Mucosa of descending colon (tissue), 3 donors: ENCODE measurements around the gene SPOP. TPM values are rescaled to one million over a fixed set of nuclear protein-coding genes. Genes with fewer than 3 reads are reported as not detected.
"Not testable (repeated sequence)": the region's sequence is repeated elsewhere in the genome, so short reads cannot be mapped to it uniquely, and the experiment has no call there.

ENCODE experiments used
- ATAC-seq: fragments of 200-7000 bp; cut with Tn5 transposase; one replicate; pipeline ENCODE4 v1.9.1; 2020; ENCODE audit warnings: mild to moderate bottlenecking, moderate library complexity
- DNase-seq, 3 donors: peaks; one replicate each; pipeline ENCODE4 v3.0.0-alpha.2; 2020
- H3K36me3 ChIP-seq: fragments of 200-600 bp; one replicate; pipeline ENCODE4 v1.8.0; 2021; ENCODE audit warnings: low read depth, mild to moderate bottlenecking
- H3K4me1 ChIP-seq: fragments of 200-600 bp; one replicate; pipeline ENCODE4 v1.8.0; 2021; ENCODE audit warnings: low read depth, mild to moderate bottlenecking
- H3K4me3 ChIP-seq: fragments of 200-600 bp; one replicate; pipeline ENCODE4 v1.8.0; 2021; ENCODE audit warnings: mild to moderate bottlenecking
- H3K9me3 ChIP-seq: fragments of 200-600 bp; one replicate; pipeline ENCODE4 v1.8.0; 2021; ENCODE audit warnings: mild to moderate bottlenecking
- intact Hi-C, 2 donors: fragments of 100-400 bp; cut with DNase I in 1 of 2; cut with micrococcal nuclease in 1 of 2; formaldehyde crosslinking; loops; one replicate each; pipeline versions ENCODE4 v1.11.0 to v1.11.1; 2022; cut with DNase I, micrococcal nuclease
- long read RNA-seq, 2 donors: library from polyadenylated mRNA; unstranded; transcript quantifications; one replicate each; pipeline ENCODE4 v2.0.0, GENCODE V29; 2019 to 2021
- total RNA-seq, 3 donors: library from RNA; stranded (reverse); fragmentation: NEBNext Ultra II Directional in 2 of 3; extraction: Animal tissue kit (Norgen Biotek cat#: 25700) in 2 of 3; gene quantifications; one replicate each; pipeline versions ENCODE4 v1.2.1 to v1.2.4, GENCODE V29; 2021 to 2023
- TF ChIP-seq, protein P1 (sequence below): fragments of 200-600 bp; IDR thresholded peaks from one replicate; pipeline ENCODE4 v1.8.0; 2022; ENCODE audit warnings: antibody characterized with exemption, mild to moderate bottlenecking
- donor health status: DM: no; HTN: no; CAD: no; lungs with moderate emphysema.
- donor health status: DM: no; HTN: no; CAD: no.
- donor health status: DM: no; HTN: yes; CAD: no.

The SPOP gene
- total RNA-seq = 100 to 1,000 TPM in 1 of 3 donors, 10 to 100 TPM in 2; 47.6 to 213 (median 56.2) TPM
- long read RNA-seq, donor 1, transcript SPOP-205 (11 exons, 1,932 nt) = minor isoform, 9 of 225 reads
- long read RNA-seq, donor 1, transcript SPOP-201 (11 exons, 2,965 nt) = minor isoform, 15 of 225 reads
- long read RNA-seq, donor 1, transcript SPOP-206 (10 exons, 1,865 nt) = major isoform, 84 of 225 reads
- long read RNA-seq, donor 1, transcript SPOP-221 (1 exons, 2,135 nt) = minor isoform, 51 of 225 reads
- long read RNA-seq, donor 1, partial matches to known transcripts = 5 of 225 reads
- long read RNA-seq, donor 1, other reads (novel, unspliced or antisense) = 57 of 225 reads
- long read RNA-seq, donor 2, transcript SPOP-201 (11 exons, 2,965 nt) = minor isoform, 8 of 48 reads
- long read RNA-seq, donor 2, transcript SPOP-206 (10 exons, 1,865 nt) = major isoform, 29 of 48 reads
- long read RNA-seq, donor 2, partial matches to known transcripts = 1 of 48 reads
- long read RNA-seq, donor 2, other reads (novel, unspliced or antisense) = 9 of 48 reads

DNA sequence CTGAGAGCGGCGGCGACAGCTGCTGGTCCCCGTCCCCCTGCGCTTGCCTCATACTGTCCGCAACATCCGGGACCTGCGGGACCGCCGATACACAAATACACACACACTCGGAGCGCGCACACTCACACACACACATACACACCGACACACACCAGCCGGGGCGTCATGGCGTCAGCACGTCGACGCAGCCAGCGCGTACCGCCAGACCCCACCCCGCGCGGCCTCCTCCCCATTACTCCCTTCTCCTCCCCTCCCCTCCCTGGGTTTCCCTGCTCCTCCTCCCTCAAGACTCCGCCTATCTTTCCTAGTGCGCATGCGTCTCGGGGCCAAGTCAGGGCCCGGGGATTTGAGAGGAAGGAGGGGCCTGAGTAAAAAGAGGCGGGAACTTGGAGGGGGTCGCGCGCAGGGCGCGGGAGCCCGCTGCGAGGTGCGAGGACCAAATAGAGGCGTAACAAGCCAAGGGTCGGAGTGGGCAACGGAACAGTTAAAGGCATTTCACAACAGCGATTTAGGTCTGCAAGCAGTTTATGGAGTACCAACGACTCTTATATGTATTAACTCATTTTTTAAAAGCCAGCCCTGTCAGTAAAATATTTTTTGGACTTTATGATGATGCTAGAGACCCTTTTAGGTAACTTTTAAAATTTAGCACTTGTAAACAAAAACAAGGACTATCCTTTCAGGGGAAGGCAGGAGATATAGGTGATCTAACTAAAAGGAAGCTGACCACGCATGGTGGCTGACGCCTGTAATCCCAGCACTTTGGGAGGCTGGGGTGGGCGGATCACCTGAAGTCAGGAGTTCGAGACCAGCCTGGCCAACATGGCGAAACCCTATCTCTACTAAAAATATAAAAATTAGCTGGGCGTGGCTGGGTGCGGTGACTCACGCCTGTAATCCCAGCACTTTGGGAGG, at the start of gene SPOP:
Gene SPOP (minus strand): TSS at position 165 of the 915 bp plus-strand sequence. CDS start 55,287 bp downstream, outside the sequence.
- Histone ChIP-seq H3K4me1 (peaks cover 30% of the 10 kb centered on the region), H3K36me3 (peaks cover 3% of the 10 kb centered on the region), H3K4me3 (peak within 1 kb of the TSS; percentile 30), H3K9me3 (no peaks in the 10 kb centered on the region)
- ATAC-seq (peak; percentile 99), DNase-seq (peak; percentile 99 to 100 (median 100))
- TF ChIP-seq, protein P1, sequence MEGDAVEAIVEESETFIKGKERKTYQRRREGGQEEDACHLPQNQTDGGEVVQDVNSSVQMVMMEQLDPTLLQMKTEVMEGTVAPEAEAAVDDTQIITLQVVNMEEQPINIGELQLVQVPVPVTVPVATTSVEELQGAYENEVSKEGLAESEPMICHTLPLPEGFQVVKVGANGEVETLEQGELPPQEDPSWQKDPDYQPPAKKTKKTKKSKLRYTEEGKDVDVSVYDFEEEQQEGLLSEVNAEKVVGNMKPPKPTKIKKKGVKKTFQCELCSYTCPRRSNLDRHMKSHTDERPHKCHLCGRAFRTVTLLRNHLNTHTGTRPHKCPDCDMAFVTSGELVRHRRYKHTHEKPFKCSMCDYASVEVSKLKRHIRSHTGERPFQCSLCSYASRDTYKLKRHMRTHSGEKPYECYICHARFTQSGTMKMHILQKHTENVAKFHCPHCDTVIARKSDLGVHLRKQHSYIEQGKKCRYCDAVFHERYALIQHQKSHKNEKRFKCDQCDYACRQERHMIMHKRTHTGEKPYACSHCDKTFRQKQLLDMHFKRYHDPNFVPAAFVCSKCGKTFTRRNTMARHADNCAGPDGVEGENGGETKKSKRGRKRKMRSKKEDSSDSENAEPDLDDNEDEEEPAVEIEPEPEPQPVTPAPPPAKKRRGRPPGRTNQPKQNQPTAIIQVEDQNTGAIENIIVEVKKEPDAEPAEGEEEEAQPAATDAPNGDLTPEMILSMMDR = no peak
- intact Hi-C loops = no loop called here

DNA sequence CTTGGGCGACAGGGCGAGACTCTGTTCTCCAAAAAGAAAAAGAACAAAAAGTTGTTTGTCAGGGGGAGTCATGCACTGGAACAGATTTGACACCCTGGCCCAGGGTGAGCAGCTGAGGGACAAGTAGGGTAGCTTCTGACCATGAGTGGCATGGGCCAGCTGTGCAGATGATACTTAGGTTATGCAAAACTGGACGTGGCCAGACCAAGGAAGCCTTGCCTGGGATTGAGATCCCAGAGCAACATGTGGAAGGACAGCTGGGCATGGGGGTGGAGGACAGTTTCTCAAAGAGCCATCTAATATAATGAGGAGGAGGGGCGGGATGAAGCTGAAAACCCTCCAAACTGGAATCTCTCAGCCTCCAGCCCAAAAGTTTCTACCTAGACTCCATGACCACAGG, 49.5 kb upstream of the SPOP start:
- intact Hi-C loops = no loop called here
- no peaks in the 10 kb centered on the region for H3K9me3 ChIP-seq
- H3K4me3 ChIP-seq = no peak overlapping the region
- DNase-seq (no peak), ATAC-seq (no peak)
- no peaks in the 10 kb centered on the region for H3K36me3 ChIP-seq
- H3K4me1 ChIP-seq = peaks cover 12% of the 10 kb centered on the region
- TF ChIP-seq, protein P1 = no peak

DNA sequence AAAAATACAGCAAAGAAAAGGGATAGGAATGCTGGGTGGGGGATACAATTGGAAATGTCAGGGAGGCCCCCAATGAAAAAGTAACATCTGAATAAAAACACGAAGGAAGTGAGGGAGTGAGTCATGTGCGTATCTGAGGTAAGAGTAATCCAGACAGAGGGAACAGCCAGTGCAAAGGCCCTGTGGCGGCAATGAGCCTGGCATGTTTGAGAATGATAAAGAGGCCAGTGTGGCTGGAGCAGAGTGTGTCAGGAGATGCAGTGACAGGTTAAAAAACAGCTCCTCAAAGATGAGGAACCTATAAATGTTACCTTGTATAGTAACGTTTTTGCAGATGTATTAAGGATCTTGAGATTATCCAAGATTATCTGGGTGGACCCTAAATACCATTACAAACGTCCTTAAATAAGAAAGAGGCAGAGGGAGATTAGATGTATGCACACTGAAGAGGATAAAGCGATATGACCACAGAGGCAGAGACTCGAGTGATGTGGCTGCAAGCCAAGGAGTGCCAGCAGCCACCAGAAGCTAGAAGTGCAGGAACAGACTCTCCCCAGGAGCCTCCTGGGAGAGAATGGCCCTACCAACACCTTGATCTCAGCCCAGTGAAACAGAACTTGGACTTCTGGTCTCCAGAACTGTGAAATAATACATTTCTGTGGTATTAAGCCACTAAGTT, 47.7 kb upstream of the SPOP start:
- DNase-seq (no peak), ATAC-seq (no peak)
- TF ChIP-seq, protein P1 = no peak
- Histone ChIP-seq H3K4me3 (no peak overlapping the region), H3K36me3 (no peaks in the 10 kb centered on the region), H3K9me3 (no peaks in the 10 kb centered on the region), H3K4me1 (peaks cover 12% of the 10 kb centered on the region)
- intact Hi-C loops = no loop called here

DNA sequence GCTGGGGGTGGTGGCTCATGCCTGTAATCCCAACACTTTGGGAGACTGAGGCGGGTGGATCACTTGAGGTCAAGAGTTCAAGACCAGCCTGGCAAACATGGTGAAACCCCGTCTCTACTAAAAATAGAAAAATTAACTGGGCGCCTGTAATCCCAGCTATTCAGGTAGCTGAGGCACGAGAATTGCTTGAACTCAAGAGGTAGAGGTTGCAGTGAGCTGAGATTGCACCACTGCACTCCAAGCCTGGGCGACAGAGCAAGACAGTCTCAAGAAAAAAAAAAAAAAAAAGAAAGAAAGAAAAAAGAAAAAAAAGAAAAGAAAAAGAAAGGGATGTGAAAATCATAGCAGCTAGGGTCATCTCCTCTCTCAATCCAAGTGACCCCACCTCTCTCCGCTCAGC, 46.7 kb upstream of the SPOP start:
- H3K4me3 ChIP-seq, H3K9me3 ChIP-seq, intact Hi-C loops, DNase-seq, H3K36me3 ChIP-seq, ATAC-seq: not testable (repeated sequence)
- H3K4me1 ChIP-seq = peaks cover 12% of the 10 kb centered on the region

DNA sequence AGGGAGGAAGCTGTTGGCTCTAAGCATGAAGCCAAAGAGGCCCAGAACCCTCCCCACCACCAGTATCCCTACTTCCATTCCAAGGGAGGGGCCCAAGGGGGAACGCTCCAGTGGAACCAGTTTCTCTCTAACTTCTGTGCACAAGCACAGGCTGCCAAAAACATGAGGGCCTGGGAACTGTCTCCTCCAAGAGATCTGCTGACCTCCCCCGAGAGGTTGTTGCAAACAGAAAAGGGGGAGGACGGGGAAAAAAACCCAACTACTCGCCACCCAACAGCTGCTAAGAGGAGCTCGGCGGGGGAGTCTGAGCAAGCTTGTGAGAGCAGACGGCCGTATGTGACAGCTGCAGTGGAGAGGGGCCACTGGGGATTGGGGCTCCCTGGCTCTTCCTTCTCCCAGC, 45.5 kb upstream of the SPOP start:
- intact Hi-C loops = no loop called here
- TF ChIP-seq, protein P1 = no peak
- ATAC-seq (peak; percentile 31), DNase-seq (peak in 1 of 3 donors; percentile 48)
- Histone ChIP-seq H3K4me1 (peaks cover 12% of the 10 kb centered on the region), H3K4me3 (no peak overlapping the region), H3K36me3 (no peaks in the 10 kb centered on the region), H3K9me3 (no peaks in the 10 kb centered on the region)
